ENCODE results near the gene TMEM184C. TPM values are rescaled to one million over a fixed set of nuclear protein-coding genes. Genes with fewer than 3 reads are reported as not detected.
A peak's percentile ranks its signal among the peaks of the same experiment; 100 is the strongest.

The TMEM184C gene
- total RNA-seq, 1 experiment from 2014 or later: 23.3 TPM

- Mint-ChIP-seq H3K4me3 (ENCODE audit: low read depth, unreplicated experiment) (no peak overlapping the region), H3K27ac (ENCODE audit: unreplicated experiment) (no peak overlapping the region), H3K9me3 (ENCODE audit: low read depth, unreplicated experiment) (no peaks in the 10 kb centered on the region), H3K27me3 (ENCODE audit: unreplicated experiment) (no peaks in the 10 kb centered on the region), H3K4me1 (ENCODE audit: low read depth, unreplicated experiment) (no peaks in the 10 kb centered on the region), H3K36me3 (ENCODE audit: insufficient read depth, unreplicated experiment) (peaks cover 5% of the 10 kb centered on the region)
- TF ChIP-seq CTCF (IDR thresholded peaks at IDR 0.05; ENCODE audit: unreplicated experiment): no peak
- DNase-seq: no peak
- intact Hi-C loops (cut with micrococcal nuclease; ENCODE audit: unreplicated experiment): no loop called here
- CTCF ChIA-PET: no interaction called here
- BruUV-seq (replicated peaks): no TSS peak
These were observed 57.3 kb downstream of the TMEM184C start for GRCh38 chr4:147674496-147674895.

- peaks cover 9% of the 10 kb centered on the region for H3K4me1 Mint-ChIP-seq (ENCODE audit: low read depth, unreplicated experiment)
- no peaks in the 10 kb centered on the region for H3K27me3 Mint-ChIP-seq (ENCODE audit: unreplicated experiment)
- DNase-seq: no peak
- no peaks in the 10 kb centered on the region for H3K9me3 Mint-ChIP-seq (ENCODE audit: low read depth, unreplicated experiment)
- intact Hi-C loops (cut with micrococcal nuclease; ENCODE audit: unreplicated experiment): no loop called here
- H3K27ac Mint-ChIP-seq (ENCODE audit: unreplicated experiment): no peak overlapping the region
- no TSS peak for BruUV-seq (replicated peaks)
- no peak for TF ChIP-seq CTCF (IDR thresholded peaks at IDR 0.05; ENCODE audit: unreplicated experiment)
- H3K36me3 Mint-ChIP-seq (ENCODE audit: insufficient read depth, unreplicated experiment): peaks cover 6% of the 10 kb centered on the region
- H3K4me3 Mint-ChIP-seq (ENCODE audit: low read depth, unreplicated experiment): no peak overlapping the region
- CTCF ChIA-PET: no interaction called here
These were observed 60.9 kb downstream of the TMEM184C start for GRCh38 chr4:147678106-147678505.

GRCh38 chr4:147678796-147679549 lies 61.8 kb downstream of the TMEM184C start:
- intact Hi-C loops (cut with micrococcal nuclease; ENCODE audit: unreplicated experiment): no loop called here
- CTCF ChIA-PET: no interaction called here
- no peak for TF ChIP-seq CTCF (IDR thresholded peaks at IDR 0.05; ENCODE audit: unreplicated experiment)
- no peaks in the 10 kb centered on the region for H3K9me3 Mint-ChIP-seq (ENCODE audit: low read depth, unreplicated experiment)
- H3K27me3 Mint-ChIP-seq (ENCODE audit: unreplicated experiment): no peaks in the 10 kb centered on the region
- no TSS peak for BruUV-seq (replicated peaks)
- H3K36me3 Mint-ChIP-seq (ENCODE audit: insufficient read depth, unreplicated experiment): peaks cover 15% of the 10 kb centered on the region
- H3K4me1 Mint-ChIP-seq (ENCODE audit: low read depth, unreplicated experiment): peaks cover 9% of the 10 kb centered on the region
- DNase-seq: no peak
- no peak overlapping the region for H3K4me3 Mint-ChIP-seq (ENCODE audit: low read depth, unreplicated experiment)
- H3K27ac Mint-ChIP-seq (ENCODE audit: unreplicated experiment): no peak overlapping the region

GRCh38 chr4:147682755-147683154 lies 65.6 kb downstream of the TMEM184C start:
- DNase-seq: no peak
- peaks cover 9% of the 10 kb centered on the region for H3K4me1 Mint-ChIP-seq (ENCODE audit: low read depth, unreplicated experiment)
- BruUV-seq (replicated peaks): no TSS peak
- intact Hi-C loops (cut with micrococcal nuclease; ENCODE audit: unreplicated experiment): no loop called here
- peaks cover 23% of the 10 kb centered on the region for H3K36me3 Mint-ChIP-seq (ENCODE audit: insufficient read depth, unreplicated experiment)
- no peak for TF ChIP-seq CTCF (IDR thresholded peaks at IDR 0.05; ENCODE audit: unreplicated experiment)
- no peaks in the 10 kb centered on the region for H3K27me3 Mint-ChIP-seq (ENCODE audit: unreplicated experiment)
- H3K4me3 Mint-ChIP-seq (ENCODE audit: low read depth, unreplicated experiment): peak overlapping the region; percentile 85
- H3K27ac Mint-ChIP-seq (ENCODE audit: unreplicated experiment): no peak overlapping the region
- CTCF ChIA-PET: interaction anchor here (2.2 kb wide), 1 partner anchor 184 kb away, joined by 10 read pairs; no protein-coding TSS in a partner anchor
- H3K9me3 Mint-ChIP-seq (ENCODE audit: low read depth, unreplicated experiment): no peaks in the 10 kb centered on the region

Measured in Calu3 (cell line).